Astrocyte (in vitro differentiated cells and primary cell): ENCODE measurements around the gene OBSL1. TPM values are rescaled to one million over a fixed set of nuclear protein-coding genes. Genes with fewer than 3 reads are reported as not detected.

Experiments used
- DNase-seq: peaks from one replicate; pipeline ENCODE4 v3.0.0-alpha.2; 2010; ENCODE audit warnings: low read depth
- FAIRE-seq: peaks from 2 replicates; lab custom pipeline; 2011; peaks lifted over from hg19 to GRCh38; lab: Jason Lieb, UNC
- H2AFZ ChIP-seq: 2 replicates; pipeline ENCODE4 v1.6.0; 2012; ENCODE audit warnings: low read depth, low read length, inconsistent platforms
- H3K27ac ChIP-seq: 2 replicates; pipeline ENCODE4 v1.5.1; 2011; ENCODE audit warnings: low read depth, low read length, inconsistent platforms
- H3K27me3 ChIP-seq: 2 replicates; pipeline ENCODE4 v1.6.0; 2011; ENCODE audit warnings: low read length, inconsistent platforms; ENCODE audit not compliant: insufficient read depth
- H3K36me3 ChIP-seq: 2 replicates; pipeline ENCODE4 v1.5.1; 2011; ENCODE audit warnings: low read length, inconsistent platforms; ENCODE audit not compliant: insufficient read depth
- H3K4me1 ChIP-seq: 2 replicates; pipeline ENCODE4 v1.5.1; 2011; ENCODE audit warnings: low read length, inconsistent platforms; ENCODE audit not compliant: insufficient read depth
- H3K4me2 ChIP-seq: 2 replicates; pipeline ENCODE4 v1.6.0; 2012; ENCODE audit warnings: low read length, inconsistent platforms
- H3K4me3 ChIP-seq: 2 replicates; pipeline ENCODE4 v1.5.1; 2011; ENCODE audit warnings: low read depth, mild to moderate bottlenecking, low read length, inconsistent platforms; ENCODE audit not compliant: insufficient read depth
- H3K79me2 ChIP-seq: 2 replicates; pipeline ENCODE4 v1.6.0; 2012; ENCODE audit warnings: mild to moderate bottlenecking, low read length, inconsistent platforms; ENCODE audit not compliant: insufficient read depth
- H3K9ac ChIP-seq: 2 replicates; pipeline ENCODE4 v1.6.0; 2012; ENCODE audit warnings: mild to moderate bottlenecking, low read length, inconsistent platforms
- H3K9me3 ChIP-seq: 2 replicates; pipeline ENCODE4 v1.5.1; 2012; ENCODE audit warnings: low read depth, mild to moderate bottlenecking, low read length, inconsistent platforms; ENCODE audit not compliant: insufficient read depth
- H4K20me1 ChIP-seq: 2 replicates; pipeline ENCODE4 v1.6.0; 2012; ENCODE audit warnings: low read length, inconsistent platforms; ENCODE audit not compliant: insufficient read depth
- H3K27ac Mint-ChIP-seq: one replicate; pipeline ENCODE4 v1.8.0; 2021; ENCODE audit warnings: mild to moderate bottlenecking, mixed read lengths; ENCODE audit not compliant: unreplicated experiment
- H3K27me3 Mint-ChIP-seq: one replicate; pipeline ENCODE4 v1.8.0; 2021; ENCODE audit warnings: low read depth, mixed read lengths; ENCODE audit not compliant: unreplicated experiment
- H3K36me3 Mint-ChIP-seq: one replicate; pipeline ENCODE4 v1.8.0; 2021; ENCODE audit warnings: low read depth, mixed read lengths; ENCODE audit not compliant: unreplicated experiment
- H3K4me1 Mint-ChIP-seq: one replicate; pipeline ENCODE4 v1.8.0; 2021; ENCODE audit warnings: low read depth, mixed read lengths; ENCODE audit not compliant: unreplicated experiment
- H3K4me3 Mint-ChIP-seq: one replicate; pipeline ENCODE4 v1.8.0; 2021; ENCODE audit warnings: mild to moderate bottlenecking, moderate library complexity, mixed read lengths; ENCODE audit not compliant: unreplicated experiment
- H3K9me3 Mint-ChIP-seq: one replicate; pipeline ENCODE4 v1.8.0; 2021; ENCODE audit warnings: mild to moderate bottlenecking, mixed read lengths; ENCODE audit not compliant: unreplicated experiment
- CTCF ChIP-seq: IDR thresholded peaks from 2 replicates; pipeline ENCODE4 v1.5.1; 2011; ENCODE audit warnings: low read depth, mild to moderate bottlenecking, inconsistent platforms, low read length, moderate library complexity; ENCODE audit not compliant: insufficient read depth
- EZH2 ChIP-seq: IDR thresholded peaks from 2 replicates; pipeline ENCODE4 v1.6.1; 2012; ENCODE audit warnings: mild to moderate bottlenecking, low read length, inconsistent platforms; ENCODE audit not compliant: insufficient read depth
- total RNA-seq: library from RNA; stranded (reverse); gene quantifications from 2 replicates; pipeline ENCODE4 v1.2.1, GENCODE V29; 2021

OBSL1 gene
- total RNA-seq, 1 donor from 2014 or later, result 77.5 TPM

DNA sequence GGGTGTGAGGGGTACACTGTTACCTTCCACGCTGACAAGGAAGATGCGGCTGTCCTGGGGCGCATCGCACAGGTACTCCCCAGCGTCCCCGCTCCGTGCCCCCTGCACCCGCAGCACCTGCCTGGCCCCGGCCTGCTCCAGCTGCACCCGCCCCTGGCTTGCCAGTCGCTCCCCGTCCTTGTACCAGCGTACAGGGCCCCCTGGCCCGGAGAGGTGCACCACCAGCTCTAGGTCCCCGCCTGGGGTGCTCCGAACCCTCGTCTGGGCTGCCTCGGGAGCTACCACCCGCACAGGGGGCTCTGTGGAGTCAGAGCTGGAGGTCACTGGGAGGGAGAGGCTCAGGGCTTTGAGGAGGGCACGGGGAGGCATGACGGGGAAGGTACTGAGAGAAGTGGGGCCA is 14.0 kb downstream of the OBSL1 start:
- Histone ChIP-seq H3K27ac (no peak overlapping the region), H3K27me3 (no peaks in the 10 kb centered on the region), H3K4me3 (no peak overlapping the region), H2AFZ (no peak overlapping the region), H3K9me3 (no peaks in the 10 kb centered on the region), H3K79me2 (no peaks in the 10 kb centered on the region), H3K9ac (no peak overlapping the region), H4K20me1 (no peaks in the 10 kb centered on the region), H3K4me1 (peaks cover 6% of the 10 kb centered on the region), H3K36me3 (no peaks in the 10 kb centered on the region), H3K4me2 (no peak overlapping the region)
- no peak for FAIRE-seq
- no peaks in the 10 kb centered on the region for H3K9me3 Mint-ChIP-seq
- no peak overlapping the region for H3K4me3 Mint-ChIP-seq
- TF ChIP-seq CTCF, result no peak
- TF ChIP-seq EZH2, result no peak
- H3K36me3 Mint-ChIP-seq, result peaks cover 8% of the 10 kb centered on the region
- no peak for DNase-seq
- H3K27me3 Mint-ChIP-seq, result peaks cover 5% of the 10 kb centered on the region
- peaks cover 10% of the 10 kb centered on the region for H3K4me1 Mint-ChIP-seq
- H3K27ac Mint-ChIP-seq, result no peak overlapping the region

GRCh38 chr2:219556413-219556812 is 14.9 kb downstream of the OBSL1 start:
- no peaks in the 10 kb centered on the region for H3K36me3 ChIP-seq
- H4K20me1 ChIP-seq, result no peaks in the 10 kb centered on the region
- H3K4me3 ChIP-seq, result no peak overlapping the region
- Mint-ChIP-seq H3K27me3 (peaks cover 5% of the 10 kb centered on the region), H3K27ac (no peak overlapping the region), H3K9me3 (no peaks in the 10 kb centered on the region), H3K4me3 (no peak overlapping the region), H3K4me1 (peaks cover 8% of the 10 kb centered on the region), H3K36me3 (peaks cover 8% of the 10 kb centered on the region)
- H3K4me1 ChIP-seq, result peaks cover 13% of the 10 kb centered on the region
- no peak overlapping the region for H3K4me2 ChIP-seq
- DNase-seq, result no peak
- TF ChIP-seq EZH2, result no peak
- H3K9me3 ChIP-seq, result no peaks in the 10 kb centered on the region
- no peak overlapping the region for H3K9ac ChIP-seq
- H3K79me2 ChIP-seq, result no peaks in the 10 kb centered on the region
- no peak for FAIRE-seq
- H3K27me3 ChIP-seq, result no peaks in the 10 kb centered on the region
- H3K27ac ChIP-seq, result no peak overlapping the region
- no peak overlapping the region for H2AFZ ChIP-seq

- Histone ChIP-seq H3K4me1 (peaks cover 14% of the 10 kb centered on the region), H3K27me3 (no peaks in the 10 kb centered on the region), H3K27ac (no peak overlapping the region), H3K79me2 (no peaks in the 10 kb centered on the region), H2AFZ (no peak overlapping the region), H3K4me3 (no peak overlapping the region), H4K20me1 (peaks cover 2% of the 10 kb centered on the region), H3K36me3 (no peaks in the 10 kb centered on the region), H3K9ac (no peak overlapping the region), H3K9me3 (no peaks in the 10 kb centered on the region), H3K4me2 (no peak overlapping the region)
- Mint-ChIP-seq H3K36me3 (peaks cover 8% of the 10 kb centered on the region), H3K9me3 (no peaks in the 10 kb centered on the region), H3K4me3 (no peak overlapping the region), H3K27me3 (peaks cover 8% of the 10 kb centered on the region), H3K27ac (no peak overlapping the region), H3K4me1 (peaks cover 5% of the 10 kb centered on the region)
- no peak for FAIRE-seq
- no peak for DNase-seq
- no peak for TF ChIP-seq CTCF
- no peak for TF ChIP-seq EZH2
Observed at GRCh38 chr2:219555956-219556355, 15.4 kb downstream of the OBSL1 start.
